Neuronal stem cell (in vitro differentiated cells): ENCODE results near the gene ECSCR.

Experiments
- DNase-seq: peaks from one replicate; pipeline ENCODE4 v3.0.0-alpha.2; 2013; ENCODE audit warnings: low spot score
- H2AFZ ChIP-seq: one replicate; pipeline ENCODE4 v1.6.1; 2013; ENCODE audit warnings: mild to moderate bottlenecking, low read length, inconsistent platforms
- H2AK5ac ChIP-seq: 2 replicates; pipeline ENCODE4 v1.6.1; 2013; ENCODE audit warnings: low read depth, mild to moderate bottlenecking, inconsistent platforms, low read length, moderate library complexity, mixed read lengths
- H2BK120ac ChIP-seq: 2 replicates; pipeline ENCODE4 v1.6.1; 2013; ENCODE audit warnings: low read depth, mild to moderate bottlenecking, inconsistent platforms, low read length, moderate library complexity, mixed read lengths
- H2BK12ac ChIP-seq: one replicate; pipeline ENCODE4 v1.6.1; 2013; ENCODE audit warnings: low read length, inconsistent platforms
- H2BK15ac ChIP-seq: 2 replicates; pipeline ENCODE4 v1.6.1; 2013; ENCODE audit warnings: mild to moderate bottlenecking, low read length, inconsistent platforms, mixed read lengths
- H2BK5ac ChIP-seq: one replicate; pipeline ENCODE4 v1.6.1; 2013; ENCODE audit warnings: inconsistent platforms, mild to moderate bottlenecking, low read length, moderate library complexity
- H3K14ac ChIP-seq: one replicate; pipeline ENCODE4 v1.6.1; 2013; ENCODE audit warnings: low read length, inconsistent platforms
- H3K18ac ChIP-seq: 2 replicates; pipeline ENCODE4 v1.6.1; 2013; ENCODE audit warnings: low read length, inconsistent platforms
- H3K23ac ChIP-seq: 2 replicates; pipeline ENCODE4 v1.6.1; 2013; ENCODE audit warnings: low read depth, mild to moderate bottlenecking, mixed read lengths, low read length, inconsistent platforms; ENCODE audit not compliant: poor library complexity
- H3K27ac ChIP-seq: replicated peaks from 3 replicates; pipeline ENCODE4 v1.5.1; 2013; ENCODE audit warnings: low read length, inconsistent platforms
- H3K27me3 ChIP-seq, 3 experiments: 2 replicates each; pipeline ENCODE4 v1.6.1; 2013; ENCODE audit warnings: low read length in 3 of 3, mild to moderate bottlenecking in 2 of 3, inconsistent platforms in 1 of 3, low read depth in 1 of 3, mixed read lengths in 1 of 3, moderate library complexity in 1 of 3; ENCODE audit not compliant: control insufficient read depth in 3 of 3, insufficient read depth in 3 of 3
- H3K36me3 ChIP-seq, 2 donors: replicated peaks in 1 of 2; 2 replicates each; pipeline ENCODE4 v1.6.1; 2013; ENCODE audit warnings: low read length in 2 of 2; ENCODE audit not compliant: control insufficient read depth in 2 of 2, insufficient read depth in 2 of 2
- H3K4ac ChIP-seq: 2 replicates; pipeline ENCODE4 v1.6.1; 2013; ENCODE audit warnings: inconsistent platforms, mild to moderate bottlenecking, low read length, moderate library complexity
- H3K4me1 ChIP-seq, 2 donors: 1 replicate in 1 of 2; 2 replicates in 1 of 2; pipeline ENCODE4 v1.6.1; 2013; ENCODE audit warnings: low read length in 2 of 2, low read depth in 1 of 2; ENCODE audit not compliant: control insufficient read depth in 2 of 2, insufficient read depth in 1 of 2
- H3K4me2 ChIP-seq: one replicate; pipeline ENCODE4 v1.6.1; 2013; ENCODE audit warnings: mild to moderate bottlenecking, low read length, inconsistent platforms; ENCODE audit not compliant: insufficient read depth, poor library complexity, severe bottlenecking
- H3K4me3 ChIP-seq, 2 donors: 2 replicates each; pipeline ENCODE4 v1.5.1; 2013; ENCODE audit warnings: low read length in 2 of 2, mild to moderate bottlenecking in 2 of 2, inconsistent platforms in 1 of 2, moderate library complexity in 1 of 2
- H3K79me1 ChIP-seq: one replicate; pipeline ENCODE4 v1.6.1; 2013; ENCODE audit warnings: low read depth, mild to moderate bottlenecking, inconsistent platforms, low read length, moderate library complexity
- H3K9ac ChIP-seq: one replicate; pipeline ENCODE4 v1.6.1; 2013; ENCODE audit warnings: mild to moderate bottlenecking, low read depth, low read length, inconsistent platforms; ENCODE audit not compliant: poor library complexity
- H3K9me3 ChIP-seq, 2 donors: replicated peaks in 1 of 2; 2 replicates each; pipeline versions ENCODE3 to v1.6.1; 2013; ENCODE audit warnings: low read length in 2 of 2, mild to moderate bottlenecking in 2 of 2, inconsistent platforms in 1 of 2, low read depth in 1 of 2, mixed read lengths in 1 of 2, moderate library complexity in 1 of 2; ENCODE audit not compliant: control insufficient read depth in 2 of 2, insufficient read depth in 1 of 2
- H4K8ac ChIP-seq: one replicate; pipeline ENCODE4 v1.6.1; 2013; ENCODE audit warnings: low read depth, mild to moderate bottlenecking, inconsistent platforms, low read length, moderate library complexity
- H4K91ac ChIP-seq: one replicate; pipeline ENCODE4 v1.6.1; 2013; ENCODE audit warnings: low read length, low read depth, mild to moderate bottlenecking, inconsistent platforms; ENCODE audit not compliant: poor library complexity
- WGBS, 2 donors: extraction: QIAGEN DNeasy Blood & Tissue Kit; methylation state at CpG; one replicate each; pipeline ENCODE4 v1.1.7; 2013; ENCODE audit warnings: missing lambda C conversion rate in 2 of 2, mixed read lengths in 1 of 2; ENCODE audit not compliant: insufficient read length in 2 of 2, insufficient replicate concordance in 1 of 2; ENCODE audit errors: extremely low coverage in 2 of 2; 5-methylcytosine and 5-hydroxymethylcytosine counted together

Gene ECSCR

GRCh38 chr5:139456776-139457175 lies 5.8 kb downstream of the ECSCR start:
- DNase-seq: no peak
- no peak overlapping the region for H4K91ac ChIP-seq
- no peak overlapping the region for H2AFZ ChIP-seq
- H3K4ac ChIP-seq: no peak overlapping the region
- no CpG with 5 or more reads among the region's 12 CpGs for WGBS, 2 donors
- no peak overlapping the region for H2BK5ac ChIP-seq
- no peak overlapping the region for H3K4me2 ChIP-seq
- H3K36me3 ChIP-seq: no peaks in the 10 kb centered on the region
- no peak overlapping the region for H3K23ac ChIP-seq
- H3K27ac ChIP-seq: no peak overlapping the region
- no peak overlapping the region for H3K18ac ChIP-seq
- peaks cover 0 to 7% of the 10 kb centered on the region in 2 donors for H3K9me3 ChIP-seq
- peaks cover 0 to 4% (median 3%) of the 10 kb centered on the region in 3 experiments for H3K27me3 ChIP-seq
- H2BK12ac ChIP-seq: no peak overlapping the region
- no peak overlapping the region for H2BK120ac ChIP-seq
- no peak overlapping the region for H4K8ac ChIP-seq
- peak overlapping the region; percentile 77 for H2AK5ac ChIP-seq
- H3K79me1 ChIP-seq: peaks cover 2% of the 10 kb centered on the region
- H3K9ac ChIP-seq: no peak overlapping the region
- H3K14ac ChIP-seq: no peak overlapping the region
- H3K4me1 ChIP-seq: peaks cover 0 to 2% of the 10 kb centered on the region in 2 donors
- H2BK15ac ChIP-seq: peak overlapping the region; percentile 20
- H3K4me3 ChIP-seq: no peak overlapping the region

- H3K4ac ChIP-seq: no peak overlapping the region
- H3K27ac ChIP-seq: no peak overlapping the region
- peaks cover 0 to 4% (median 3%) of the 10 kb centered on the region in 3 experiments for H3K27me3 ChIP-seq
- H2BK120ac ChIP-seq: no peak overlapping the region
- H2BK12ac ChIP-seq: no peak overlapping the region
- no peak overlapping the region for H3K9ac ChIP-seq
- H2AFZ ChIP-seq: no peak overlapping the region
- H2BK5ac ChIP-seq: no peak overlapping the region
- DNase-seq: no peak
- no peak overlapping the region for H4K91ac ChIP-seq
- no peak overlapping the region for H3K4me2 ChIP-seq
- no peak overlapping the region for H4K8ac ChIP-seq
- H3K4me3 ChIP-seq: no peak overlapping the region
- peaks cover 2% of the 10 kb centered on the region for H3K79me1 ChIP-seq
- no CpG with 5 or more reads among the region's 11 CpGs for WGBS, 2 donors
- peaks cover 0 to 7% of the 10 kb centered on the region in 2 donors for H3K9me3 ChIP-seq
- H3K14ac ChIP-seq: no peak overlapping the region
- H3K36me3 ChIP-seq: no peaks in the 10 kb centered on the region
- peak overlapping the region; percentile 55 for H2BK15ac ChIP-seq
- H2AK5ac ChIP-seq: peak overlapping the region; percentile 70
- no peaks in the 10 kb centered on the region for H3K4me1 ChIP-seq
- H3K18ac ChIP-seq: peak overlapping the region; percentile 35
- no peak overlapping the region for H3K23ac ChIP-seq
Observed at GRCh38 chr5:139454568-139455290, 7.8 kb downstream of the ECSCR start.

- H3K79me1 ChIP-seq: peaks cover 2% of the 10 kb centered on the region
- peak overlapping the region; percentile 53 for H4K91ac ChIP-seq
- H3K18ac ChIP-seq: peak overlapping the region; percentile 17
- no peaks in the 10 kb centered on the region for H3K4me1 ChIP-seq
- no peaks in the 10 kb centered on the region for H3K36me3 ChIP-seq
- H3K9ac ChIP-seq: no peak overlapping the region
- H2BK5ac ChIP-seq: no peak overlapping the region
- H3K14ac ChIP-seq: peak overlapping the region; percentile 94
- peak overlapping the region; percentile 70 for H2AK5ac ChIP-seq
- H2BK15ac ChIP-seq: peak overlapping the region; percentile 85
- H3K27ac ChIP-seq: no peak overlapping the region
- no peak overlapping the region for H2AFZ ChIP-seq
- peaks cover 0 to 4% (median 3%) of the 10 kb centered on the region in 3 experiments for H3K27me3 ChIP-seq
- peak overlapping the region; percentile 89 for H3K23ac ChIP-seq
- no peak overlapping the region for H3K4me2 ChIP-seq
- peak overlapping the region in 1 of 2 donors; percentile 34 for H3K4me3 ChIP-seq
- H2BK12ac ChIP-seq: peak overlapping the region; percentile 73
- peak overlapping the region; percentile 65 for H4K8ac ChIP-seq
- peaks cover 0 to 7% of the 10 kb centered on the region in 2 donors for H3K9me3 ChIP-seq
- H2BK120ac ChIP-seq: no peak overlapping the region
- 100% methylated on average over 2 to 3 of the region's 3 CpGs for WGBS, 2 donors
- no peak overlapping the region for H3K4ac ChIP-seq
- no peak for DNase-seq
Observed at GRCh38 chr5:139453683-139454567, 8.6 kb downstream of the ECSCR start.
